A549 (cell line): ENCODE data around the gene ASB13. TPM values are rescaled to one million over a fixed set of nuclear protein-coding genes. Genes with fewer than 3 reads are reported as not detected.

Experiments
- ATAC-seq, 2 experiments: fragments of 200-7000 bp in 1 of 2; fragments of >200 bp in 1 of 2; cut with Nextera tagmentation in 1 of 2; cut with Tn5 transposase in 1 of 2; 3 replicates each; pipeline versions ENCODE4 v1.8.0 to v1.9.1; 2018 to 2020; ENCODE audit warnings: mild to moderate bottlenecking in 1 of 2, moderate library complexity in 1 of 2
- CTCF ChIA-PET: fragments of 300-600 bp; sonication (Branson Sonifier 250); formaldehyde crosslinking; extraction: SDS; loops from one replicate; lab custom pipeline; 2021; ENCODE audit warnings: antibody characterized with exemption, inconsistent platforms; lab: Yijun Ruan, JAX
- POLR2A ChIA-PET: fragments of 350-600 bp; formaldehyde crosslinking; extraction: SDS; loops from one replicate; lab custom pipeline; 2021; ENCODE audit warnings: antibody characterized with exemption, inconsistent platforms; lab: Yijun Ruan, JAX
- DNase-seq, 2 experiments: peaks; one replicate each; pipeline versions ENCODE4 v3.0.0 to v3.0.0-alpha.2; 2011 to 2016; ENCODE audit warnings: low read depth in 1 of 2, low spot score in 1 of 2
- FAIRE-seq: peaks from 2 replicates; lab custom pipeline; 2011; peaks lifted over from hg19 to GRCh38; lab: Jason Lieb, UNC
- H3K27ac ChIP-seq, 2 experiments: fragments of >200 bp; sonication (Bioruptor Twin); formaldehyde crosslinking; 3 replicates each; pipeline ENCODE4 v1.5.1; 2016 to 2017
- H3K4me1 ChIP-seq: fragments of >200 bp; sonication (Bioruptor Twin); formaldehyde crosslinking; 3 replicates; pipeline ENCODE4 v1.6.1; 2016
- H3K4me2 ChIP-seq: fragments of >200 bp; sonication (Bioruptor Twin); formaldehyde crosslinking; 3 replicates; pipeline ENCODE4 v1.6.1; 2016
- H3K4me3 ChIP-seq: fragments of >200 bp; sonication (Bioruptor Twin); formaldehyde crosslinking; 3 replicates; pipeline ENCODE4 v1.5.1; 2016
- H3K9me3 ChIP-seq: fragments of >200 bp; sonication (Bioruptor Twin); formaldehyde crosslinking; 3 replicates; pipeline ENCODE4 v1.6.1; 2016
- CEBPB ChIP-seq, 2 experiments: fragments of >200 bp in 1 of 2; sonication (Bioruptor Twin) in 1 of 2; formaldehyde crosslinking in 1 of 2; IDR thresholded peaks; 2 replicates each; pipeline ENCODE4 v1.6.1; 2012 to 2016
- CHD4 ChIP-seq: fragments of 200-600 bp; sonication (generic); IDR thresholded peaks from 2 replicates; pipeline ENCODE4 v1.6.1; 2016; ENCODE audit warnings: antibody characterized with exemption, mild to moderate bottlenecking, borderline replicate concordance
- EHMT2 ChIP-seq: fragments of 200-600 bp; sonication (generic); IDR thresholded peaks from 2 replicates; pipeline ENCODE4 v1.6.1; 2016; ENCODE audit warnings: antibody characterized with exemption, low read depth, mild to moderate bottlenecking, moderate library complexity
- EP300 ChIP-seq, 2 experiments: fragments of >200 bp; sonication (Bioruptor Twin); formaldehyde crosslinking; IDR thresholded peaks; 2 replicates in 1 of 2; 3 replicates in 1 of 2; pipeline ENCODE4 v1.6.1; 2016 to 2017
- ESRRA ChIP-seq: fragments of 150-350 bp; IDR thresholded peaks from 2 replicates; pipeline ENCODE4 v1.6.1; 2014; ENCODE audit warnings: mild to moderate bottlenecking, low read length, borderline replicate concordance
- FOSB ChIP-seq: fragments of 250-450 bp; sonication (Bioruptor Pico); IDR thresholded peaks from 2 replicates; pipeline ENCODE4 v1.5.0; 2020; ENCODE audit warnings: mild to moderate bottlenecking, moderate library complexity
- FOSL2 ChIP-seq, 2 experiments: fragments of 450-650 bp in 1 of 2; fragments of >200 bp in 1 of 2; sonication (Bioruptor Twin) in 1 of 2; formaldehyde crosslinking; IDR thresholded peaks; 2 replicates each; pipeline versions ENCODE4 v1.5.0 to v1.6.1; 2016 to 2020; ENCODE audit warnings: mild to moderate bottlenecking in 1 of 2, moderate library complexity in 1 of 2
- HMGXB4 ChIP-seq: fragments of 250-450 bp; sonication (Bioruptor Pico); IDR thresholded peaks from 2 replicates; pipeline ENCODE4 v1.5.0; 2021; ENCODE audit warnings: mild to moderate bottlenecking, moderate library complexity, borderline replicate concordance
- HOXB13 ChIP-seq: fragments of 250-450 bp; sonication (Bioruptor Pico); IDR thresholded peaks from 2 replicates; pipeline ENCODE4 v1.5.0; 2020; ENCODE audit warnings: low read depth, mild to moderate bottlenecking, moderate library complexity
- HOXB5 ChIP-seq: fragments of 250-450 bp; sonication (Bioruptor Pico); IDR thresholded peaks from 2 replicates; pipeline ENCODE4 v1.5.0; 2020; ENCODE audit warnings: mild to moderate bottlenecking, moderate library complexity
- MAX ChIP-seq: IDR thresholded peaks from 2 replicates; pipeline ENCODE4 v1.6.1; 2012
- NFE2L2 ChIP-seq: fragments of 150-350 bp; conservative IDR thresholded peaks from 2 replicates; pipeline ENCODE4 v1.6.1; 2014; ENCODE audit warnings: low read length
- NR3C1 ChIP-seq: fragments of >200 bp; sonication (Bioruptor Twin); formaldehyde crosslinking; IDR thresholded peaks from 3 replicates; pipeline ENCODE4 v1.6.1; 2017
- PBX3 ChIP-seq: IDR thresholded peaks from 2 replicates; pipeline ENCODE4 v1.6.1; 2012
- POLR2AphosphoS2 ChIP-seq: conservative IDR thresholded peaks from 2 replicates; pipeline ENCODE4 v1.6.1; 2012; ENCODE audit warnings: low read length, improper control_type of control experiment, inconsistent platforms
- RAD21 ChIP-seq, 2 experiments: fragments of >200 bp in 1 of 2; sonication (Bioruptor Twin) in 1 of 2; formaldehyde crosslinking in 1 of 2; IDR thresholded peaks in 1 of 2; conservative IDR thresholded peaks in 1 of 2; 2 replicates in 1 of 2; 3 replicates in 1 of 2; pipeline ENCODE4 v1.6.1; 2012 to 2018; ENCODE audit warnings: inconsistent platforms in 1 of 2
- REST ChIP-seq: fragments of 200-600 bp; sonication (generic); IDR thresholded peaks from 2 replicates; pipeline ENCODE4 v1.6.1; 2016; ENCODE audit warnings: antibody characterized with exemption, mild to moderate bottlenecking, moderate library complexity
- RNF2 ChIP-seq: fragments of 200-600 bp; sonication (generic); IDR thresholded peaks from 2 replicates; pipeline ENCODE4 v1.6.1; 2016; ENCODE audit warnings: low read depth, mild to moderate bottlenecking, antibody characterized with exemption, moderate library complexity, borderline replicate concordance
- TP53 ChIP-seq: fragments of 250-450 bp; sonication (Bioruptor Pico); IDR thresholded peaks from 2 replicates; pipeline ENCODE4 v1.5.0; 2021; ENCODE audit warnings: mild to moderate bottlenecking, moderate library complexity
- ZC3H11A ChIP-seq: fragments of 450-650 bp; IDR thresholded peaks from 2 replicates; pipeline ENCODE4 v1.6.1; 2014; ENCODE audit warnings: antibody characterized with exemption, mild to moderate bottlenecking
- WGBS: methylation state at CpG from one replicate; pipeline ENCODE4 v1.1.6; 2017; ENCODE audit errors: missing lambda C conversion rate; 5-methylcytosine and 5-hydroxymethylcytosine counted together
- polyA plus RNA-seq, 4 experiments: library from polyadenylated mRNA; depleted of rRNA in 3 of 4; stranded (reverse); fragments of >200 nt; fragmentation: RNase III in 1 of 4; extraction: RNeasy Plus Mini Kit Qiagen cat#74134 plus additional on column Dnase treatment in 1 of 4; gene quantifications; 2 replicates in 3 of 4; 3 replicates in 1 of 4; pipeline ENCODE4 v1.2.3, GENCODE V29; 2011 to 2017

The ASB13 gene
- polyA plus RNA-seq, 2 of the 4 experiments (the other 2 are of a cell fraction) = 10.9 to 12.9 TPM

GRCh38 chr10:5710859-5711258 lies 44.5 kb upstream of the ASB13 start:
- ChIA-PET CTCF (interaction anchor here (1.3 kb wide), 2 partner anchors 10 to 26 kb away, joined by 3 read pairs; no protein-coding TSS in a partner anchor), POLR2A (interaction anchor here (1.0 kb wide), 1 partner anchor 14 kb away, joined by 3 read pairs; no protein-coding TSS in a partner anchor)
- no peak for DNase-seq
- no peaks in the 10 kb centered on the region for H3K9me3 ChIP-seq
- H3K27ac ChIP-seq = no peak overlapping the region
- no peak for ATAC-seq
- no peak overlapping the region for H3K4me2 ChIP-seq
- no peak for FAIRE-seq
- H3K4me3 ChIP-seq = no peak overlapping the region
- 96% methylated on average over 1 of the region's 1 CpG for WGBS
- TF ChIP-seq EP300 (IDR thresholded peaks at IDR 0.05) = no peak
- no peak for TF ChIP-seq NR3C1
- TF ChIP-seq HOXB13 (CRISPR knock-in tag) = no peak
- TF ChIP-seq CEBPB (IDR thresholded peaks at IDR 0.05) = no peak
- TF ChIP-seq RAD21 (conservative IDR thresholded peaks at IDR 0.05 in 1 of 2, IDR thresholded peaks at IDR 0.05 in 1 of 2) = no peak
- no peak for TF ChIP-seq NFE2L2
- TF ChIP-seq, all 56 proteins: peak for 0
- H3K4me1 ChIP-seq = peaks cover 4% of the 10 kb centered on the region; the same call in 1 of the 3 replicates

- no peak for DNase-seq
- POLR2A ChIA-PET = no interaction called here
- no peak overlapping the region for H3K4me2 ChIP-seq
- WGBS = 95% methylated on average over 2 of the region's 2 CpGs
- CTCF ChIA-PET = interaction anchor here (1.2 to 2.5 kb wide), 3 partner anchors 17 to 377 kb away, joined by 3 to 6 read pairs (median 4); no protein-coding TSS in a partner anchor
- no peaks in the 10 kb centered on the region for H3K9me3 ChIP-seq
- no peak overlapping the region for H3K4me3 ChIP-seq
- TF ChIP-seq REST (no peak), HOXB5 (no peak), TP53 (CRISPR knock-in tag) (no peak), ZC3H11A (no peak)
- H3K4me1 ChIP-seq = peaks cover 4% of the 10 kb centered on the region; the same call in 1 of the 3 replicates
- H3K27ac ChIP-seq = no peak overlapping the region
- no peak for ATAC-seq
- FAIRE-seq = peak; percentile 23
Measured at GRCh38 chr10:5709865-5710264, 43.5 kb upstream of the ASB13 start.

- FAIRE-seq (no peak), DNase-seq (no peak), ATAC-seq (no peak)
- CTCF ChIA-PET = interaction anchor here (0.7 to 2.5 kb wide), 3 partner anchors 16 to 165 kb away, joined by 3 to 6 read pairs (median 3); no protein-coding TSS in a partner anchor
- H3K4me1 ChIP-seq = peaks cover 4% of the 10 kb centered on the region; the same call in 1 of the 3 replicates
- H3K27ac ChIP-seq = no peak overlapping the region
- H3K9me3 ChIP-seq = no peaks in the 10 kb centered on the region
- H3K4me3 ChIP-seq = no peak overlapping the region
- H3K4me2 ChIP-seq = no peak overlapping the region
- POLR2A ChIA-PET = no interaction called here
- TF ChIP-seq POLR2AphosphoS2 (no peak), HMGXB4 (no peak), NFE2L2 (no peak), PBX3 (no peak), RNF2 (no peak), RAD21 (conservative IDR thresholded peaks at IDR 0.05 in 1 of 2, IDR thresholded peaks at IDR 0.05 in 1 of 2) (no peak), CHD4 (no peak), ESRRA (no peak), FOSL2 (IDR thresholded peaks at IDR 0.05) (no peak), FOSL2 (CRISPR knock-in tag; IDR thresholded peaks at IDR 0.05) (no peak), MAX (no peak), FOSB (CRISPR knock-in tag) (no peak), REST (no peak), EHMT2 (no peak)
Measured at GRCh38 chr10:5708356-5708755, 42.0 kb upstream of the ASB13 start.
